NOMO-1 (cell line): ENCODE results near the gene TSPAN15.
A peak's percentile ranks its signal among the peaks of the same experiment; 100 is the strongest.

Experiments used
- DNase-seq, 2 experiments: peaks; one replicate each; lab custom pipeline; 2025; ENCODE audit not compliant: unreplicated experiment in 2 of 2; lab: John Stamatoyannopoulos, UW

Gene TSPAN15

DNA sequence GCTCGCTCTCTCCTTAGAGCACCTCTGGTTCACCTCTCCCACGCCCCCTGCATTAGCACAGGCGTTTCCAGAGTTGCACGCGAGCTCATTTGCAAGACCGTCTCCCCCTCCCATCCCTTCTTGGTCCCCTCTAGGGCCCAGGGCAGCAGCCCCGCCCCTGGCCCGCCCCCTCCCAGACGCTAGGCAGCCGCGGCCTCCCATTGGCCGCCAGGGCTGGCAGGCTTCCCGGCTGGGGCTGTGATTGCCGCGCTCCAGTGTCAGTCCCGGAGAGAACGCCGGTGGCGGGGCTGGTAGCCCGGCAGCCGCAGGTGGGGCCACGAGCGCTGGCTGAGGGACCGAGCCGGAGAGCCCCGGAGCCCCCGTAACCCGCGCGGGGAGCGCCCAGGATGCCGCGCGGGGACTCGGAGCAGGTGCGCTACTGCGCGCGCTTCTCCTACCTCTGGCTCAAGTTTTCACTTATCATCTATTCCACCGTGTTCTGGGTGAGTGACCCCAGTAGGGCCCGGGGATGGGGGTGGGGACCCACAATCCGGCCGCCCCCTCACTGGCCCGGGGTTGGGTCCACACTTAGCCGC is at the start of gene TSPAN15:
Gene TSPAN15 (plus strand): TSS at position 257 of the 575 bp plus-strand sequence. CDS start 130 bp downstream, at position 387.
- peak; percentile 64 to 75 for DNase-seq

GRCh38 chr10:69402386-69402785 is 48.9 kb upstream of the TSPAN15 start:
- DNase-seq, result no peak

DNA sequence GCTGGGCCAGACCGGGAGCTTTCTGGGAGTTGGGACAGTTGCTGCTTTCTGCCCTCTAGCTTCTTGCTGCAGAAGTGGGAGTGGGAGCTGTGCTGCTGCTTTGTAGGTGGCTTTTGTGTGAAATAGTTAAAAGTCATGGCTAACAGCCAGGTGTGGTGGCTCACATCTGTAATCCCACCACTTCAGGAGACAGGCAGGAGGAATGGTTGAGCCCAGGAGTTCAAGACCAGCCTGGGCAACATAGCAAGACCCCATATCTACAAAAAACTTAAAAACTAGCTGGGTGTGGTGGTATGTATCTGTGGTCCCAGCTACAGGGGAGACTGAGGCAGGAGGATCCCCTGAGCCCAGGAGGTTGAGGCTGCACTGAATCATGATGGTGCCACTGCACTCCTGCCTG is 48.2 kb upstream of the TSPAN15 start:
- no peak for DNase-seq

DNA sequence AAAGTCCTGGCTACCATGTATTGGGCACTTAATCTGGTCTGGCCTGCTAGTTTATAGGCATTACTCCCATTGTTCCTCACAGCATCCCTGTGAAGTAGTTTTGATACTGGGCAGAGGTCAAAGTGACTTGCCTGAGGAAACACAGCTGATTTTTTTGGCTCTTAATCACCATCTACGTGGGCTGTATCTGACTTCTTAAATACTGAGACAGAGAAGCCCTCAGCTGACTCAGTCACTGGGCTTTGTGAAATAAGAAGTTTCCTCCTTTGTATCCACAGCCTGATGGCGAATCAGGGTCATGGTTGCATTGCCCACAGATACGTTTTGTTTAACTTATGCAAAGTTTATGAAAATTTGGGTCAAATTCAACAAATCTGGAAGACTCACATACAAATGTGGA is 47.7 kb upstream of the TSPAN15 start:
- DNase-seq, result no peak

DNA sequence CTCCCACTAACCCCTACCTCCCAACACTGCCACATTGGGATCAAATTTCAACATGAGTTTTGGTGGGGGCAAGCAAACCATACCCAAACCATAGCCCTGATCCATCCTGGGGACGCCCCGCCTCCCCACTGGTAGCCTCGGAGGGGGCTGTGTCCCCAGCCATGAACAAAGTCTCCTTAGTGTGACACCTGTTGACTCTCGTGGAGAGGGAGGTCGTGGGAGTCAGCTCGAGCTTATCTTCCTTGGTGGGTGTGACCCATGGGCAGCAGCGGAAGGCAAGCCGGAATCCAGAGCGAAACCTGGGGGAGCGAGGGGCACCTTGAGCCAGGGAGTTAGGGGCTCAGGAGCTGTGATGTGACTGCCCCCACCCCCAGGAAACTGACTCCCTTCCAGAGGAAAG is 46.5 kb upstream of the TSPAN15 start:
- no peak for DNase-seq

- no peak for DNase-seq
Observed at GRCh38 chr10:69405221-69405620, 46.0 kb upstream of the TSPAN15 start.

DNA sequence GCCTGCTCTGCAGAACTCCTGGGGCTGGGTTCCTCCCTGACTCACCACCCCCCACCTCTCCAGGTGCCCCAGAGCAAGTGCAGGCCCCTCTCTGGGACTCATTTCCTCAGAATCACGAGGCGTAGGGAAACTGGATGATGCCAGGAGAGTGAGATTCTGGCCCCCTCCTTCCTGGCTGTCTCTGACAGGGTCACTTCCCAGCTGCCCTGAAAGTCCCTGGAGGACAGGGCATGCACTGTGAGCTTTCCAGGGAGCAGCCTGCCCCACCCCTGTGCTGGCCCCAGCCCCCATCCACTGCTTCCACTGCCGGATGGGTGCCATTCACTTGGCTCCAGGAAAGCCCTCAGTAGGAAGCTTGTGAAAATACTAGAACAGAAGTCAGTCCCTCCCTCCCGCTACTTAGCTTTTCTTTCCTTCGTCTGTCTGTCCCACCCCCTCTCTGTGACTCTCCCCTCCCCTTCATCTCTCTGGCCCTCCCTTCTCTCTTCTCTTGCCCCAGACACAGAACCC is 44.9 kb upstream of the TSPAN15 start:
- no peak for DNase-seq

DNA sequence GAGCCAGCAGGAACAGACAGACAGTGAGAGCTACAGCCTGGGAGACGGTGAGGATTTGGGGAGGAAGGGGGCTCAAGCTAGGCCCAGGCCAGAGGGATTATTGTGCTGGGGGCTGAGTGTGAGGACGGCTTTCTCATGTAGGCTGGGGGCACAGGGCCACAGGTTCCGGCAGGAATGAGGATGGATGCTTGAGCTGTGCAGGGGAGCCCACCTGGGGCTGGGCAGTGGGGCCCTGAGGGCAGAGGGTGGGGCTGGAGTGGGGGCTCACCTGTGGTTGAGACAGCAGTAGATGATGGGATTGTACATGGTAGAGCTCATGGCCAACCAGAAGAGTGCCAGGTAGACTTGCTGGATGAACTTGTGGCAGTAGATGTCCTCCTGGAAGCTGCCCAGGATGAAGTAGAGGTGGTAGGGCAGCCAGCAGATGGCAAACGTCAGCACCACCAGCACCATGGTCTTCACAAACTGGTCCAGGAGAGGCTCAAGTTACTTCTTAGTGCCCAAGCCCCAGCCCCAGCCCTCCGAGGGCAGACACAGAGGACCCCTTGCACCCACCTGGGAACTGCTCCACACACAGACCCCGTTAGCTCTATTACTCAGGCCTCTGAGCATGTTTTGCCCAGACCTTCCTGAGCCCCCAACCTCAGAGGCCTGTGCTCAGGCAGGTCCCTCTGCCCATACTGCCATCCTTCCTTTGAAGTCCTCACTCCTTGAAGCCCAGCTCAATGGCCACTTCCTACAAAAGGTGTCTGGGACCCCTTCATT is 44.3 kb upstream of the TSPAN15 start:
- no peak for DNase-seq

GRCh38 chr10:69407621-69408301 is 43.5 kb upstream of the TSPAN15 start:
- DNase-seq, result peak in 1 of 2 experiments; percentile 39

- peak; percentile 85 to 92 for DNase-seq
Observed at GRCh38 chr10:69408318-69409175, 42.7 kb upstream of the TSPAN15 start.

DNA sequence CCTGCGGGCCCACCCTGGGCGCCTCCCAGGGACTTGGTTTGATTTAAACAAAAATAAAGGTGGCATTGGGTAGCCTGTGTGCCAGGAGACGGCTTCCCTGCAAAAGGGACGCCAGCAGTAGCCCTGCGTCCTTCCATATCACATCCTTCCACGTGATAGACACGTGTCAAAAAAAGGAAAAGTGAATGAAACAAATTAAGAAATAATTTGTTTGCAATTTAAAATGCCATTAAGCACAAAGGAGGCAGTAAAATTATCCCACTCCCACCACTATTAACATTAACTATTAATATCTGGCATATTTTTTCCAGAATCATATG is 42.1 kb upstream of the TSPAN15 start:
- no peak for DNase-seq

DNA sequence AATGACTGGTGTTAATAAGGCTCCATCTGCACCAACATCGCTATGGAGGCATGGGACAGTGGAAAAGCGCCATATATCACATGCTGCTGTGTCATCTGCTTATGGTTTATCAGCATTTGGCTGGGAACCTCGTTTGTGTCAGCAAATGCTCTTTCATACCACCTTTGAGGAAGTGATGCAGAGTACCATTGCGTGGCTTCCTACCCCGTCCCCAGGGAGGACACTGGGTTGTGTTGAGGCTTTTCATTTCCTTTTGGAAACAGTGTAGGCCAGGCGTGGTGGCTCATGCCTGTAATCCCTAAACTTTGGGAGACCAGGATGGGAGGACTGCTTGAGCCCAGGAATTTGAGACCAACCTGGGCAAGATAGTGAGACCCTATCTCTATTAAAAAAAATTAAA is 41.3 kb upstream of the TSPAN15 start:
- DNase-seq, result peak in 1 of 2 experiments; percentile 41

GRCh38 chr10:69410487-69410886 is 40.8 kb upstream of the TSPAN15 start:
- DNase-seq, result no peak

- DNase-seq, result no peak
Observed at GRCh38 chr10:69411476-69411875, 39.8 kb upstream of the TSPAN15 start.

DNA sequence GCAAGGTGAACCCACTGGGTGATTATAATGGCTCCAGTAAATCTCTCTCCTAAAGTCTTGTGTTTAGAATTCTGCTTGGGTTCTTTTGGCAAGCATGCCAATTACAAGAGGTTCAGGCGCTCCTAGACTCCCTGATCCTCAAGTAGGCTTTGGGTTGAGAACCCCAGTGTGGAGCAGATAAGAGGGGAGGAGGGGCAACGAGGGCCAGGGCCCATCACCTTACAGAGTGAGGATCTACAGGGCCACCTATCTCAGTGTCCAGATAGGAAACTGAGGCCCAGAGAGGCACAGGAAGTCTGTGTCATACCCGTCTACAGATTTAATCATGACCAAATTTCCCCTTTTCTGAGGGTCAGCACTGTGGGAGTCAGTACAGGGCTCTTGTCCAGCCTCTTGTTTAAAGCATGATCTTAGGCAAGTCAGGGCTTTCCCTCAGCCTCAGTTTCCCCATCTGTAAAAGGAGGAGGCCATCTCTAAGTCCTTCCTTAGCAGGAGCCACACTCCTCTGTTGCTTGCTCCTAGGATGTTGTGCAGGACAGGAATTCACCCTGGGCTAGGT is 39.0 kb upstream of the TSPAN15 start:
- DNase-seq, result no peak

DNA sequence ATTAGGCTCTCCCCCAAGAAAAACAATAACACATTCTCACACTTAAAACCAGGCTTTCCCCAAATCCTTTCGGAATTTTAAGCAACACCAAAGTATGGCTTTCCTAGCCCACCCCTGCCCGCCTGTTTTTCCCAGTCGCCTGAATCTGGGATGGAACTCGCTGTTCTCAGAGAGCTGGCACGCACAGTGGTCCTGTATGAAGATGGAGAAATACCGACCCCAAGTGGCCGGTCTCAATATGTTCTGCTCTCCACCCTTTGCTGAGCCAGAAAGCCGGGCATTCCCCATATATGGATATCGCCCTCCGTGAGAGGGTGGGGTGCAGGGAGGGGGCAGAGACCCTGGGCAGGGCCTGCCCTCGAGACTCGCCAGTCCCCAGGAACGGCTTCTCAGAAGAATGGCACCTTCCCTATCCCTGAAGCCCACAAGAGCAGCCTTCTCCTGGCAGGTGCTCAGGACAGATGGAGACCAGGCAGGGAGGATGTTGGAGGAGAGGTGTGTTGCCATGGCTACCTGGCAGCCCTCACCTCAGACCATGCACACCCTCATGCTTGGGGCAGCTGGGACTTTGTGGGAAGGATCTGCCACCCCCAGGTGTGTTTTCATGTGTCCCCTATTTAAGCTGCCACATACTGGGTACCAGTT is 37.9 kb upstream of the TSPAN15 start:
- DNase-seq, result peak in 1 of 2 experiments; percentile 7

GRCh38 chr10:69414036-69415018 is 36.9 kb upstream of the TSPAN15 start:
- DNase-seq, result no peak

DNA sequence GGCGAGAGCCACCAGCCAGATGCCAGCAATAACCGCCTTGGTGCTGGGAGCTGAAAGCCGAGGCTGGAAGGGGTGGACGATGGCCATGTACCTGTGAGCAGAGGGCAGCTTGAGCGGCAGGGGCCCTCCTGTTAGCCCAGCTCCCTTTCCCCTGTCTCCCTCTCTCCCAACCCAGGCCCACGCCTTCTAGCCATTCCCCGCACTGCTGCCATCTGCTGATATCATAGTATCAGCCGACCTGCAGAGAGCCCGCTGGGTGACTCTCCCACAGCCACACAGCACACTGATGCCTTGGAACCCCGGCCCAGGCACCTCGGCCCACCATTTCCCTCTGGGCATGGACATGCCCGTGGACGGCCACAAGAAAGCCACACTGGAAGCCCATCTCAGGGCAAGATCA is 36.2 kb upstream of the TSPAN15 start:
- DNase-seq, result no peak

DNA sequence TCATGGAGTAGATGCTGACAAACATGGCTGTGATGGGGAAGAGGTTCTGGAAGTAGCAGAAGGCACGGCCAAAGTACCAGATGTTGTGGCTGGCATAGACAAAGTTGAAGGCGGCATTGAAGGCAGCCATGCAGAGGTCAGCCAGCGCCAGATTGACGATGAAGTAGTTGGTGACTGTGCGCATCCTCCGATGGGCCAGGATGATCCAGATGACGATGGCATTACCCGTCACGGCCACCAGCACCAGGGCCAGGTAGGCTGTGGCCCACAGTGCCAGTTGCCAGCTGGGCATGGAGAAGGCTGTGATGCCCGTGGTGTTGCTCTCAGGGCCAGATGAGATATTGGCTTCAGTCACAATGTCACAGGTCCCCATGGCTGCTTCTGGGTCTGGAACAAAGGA is 35.3 kb upstream of the TSPAN15 start:
- no peak for DNase-seq
